Sigmoid colon (tissue), 7 donors: ENCODE data around the gene KLHL30. TPM values are rescaled to one million over a fixed set of nuclear protein-coding genes. Genes with fewer than 3 reads are reported as not detected.
A peak's percentile ranks its signal among the peaks of the same experiment; 100 is the strongest.

Experiments
- DNase-seq: peaks from one replicate; pipeline ENCODE4 v3.0.0-alpha.2; 2019
- H3K27ac ChIP-seq, 4 donors: fragments of 200-600 bp; sonication (generic); one replicate each; pipeline ENCODE4 v1.5.1; 2016 to 2019; ENCODE audit warnings: mild to moderate bottlenecking in 1 of 4
- H3K27me3 ChIP-seq, 3 donors: fragments of 200-600 bp; sonication (generic); one replicate each; pipeline ENCODE4 v1.5.1; 2019; ENCODE audit warnings: mild to moderate bottlenecking in 1 of 3
- H3K36me3 ChIP-seq, 4 donors: fragments of 200-600 bp; sonication (generic); one replicate each; pipeline ENCODE4 v1.5.1; 2016 to 2019
- H3K4me1 ChIP-seq, 4 donors: fragments of 200-600 bp; sonication (generic); one replicate each; pipeline ENCODE4 v1.5.1; 2017 to 2019
- H3K4me3 ChIP-seq, 4 donors: fragments of 200-600 bp; sonication (generic); one replicate each; pipeline ENCODE4 v1.5.1; 2017 to 2019; ENCODE audit warnings: mild to moderate bottlenecking in 2 of 4, moderate library complexity in 1 of 4
- H3K9me3 ChIP-seq, 4 donors: fragments of 200-600 bp in 3 of 4; sonication (generic) in 3 of 4; one replicate each; pipeline versions ENCODE4 v1.5.1 to v1.6.1; 2013 to 2019
- CTCF ChIP-seq, 4 experiments: fragments of 450-650 bp in 3 of 4; fragments of 200-600 bp in 1 of 4; IDR thresholded peaks; one replicate each; pipeline ENCODE4 v1.5.1; 2016 to 2019; ENCODE audit warnings: antibody characterized with exemption in 4 of 4, mild to moderate bottlenecking in 3 of 4, moderate library complexity in 2 of 4
- EP300 ChIP-seq, 4 donors: sonication (generic); formaldehyde crosslinking; IDR thresholded peaks; one replicate each; pipeline ENCODE4 v1.6.1; 2017; ENCODE audit warnings: antibody characterized with exemption in 4 of 4
- POLR2A ChIP-seq, 2 donors: fragments of 450-650 bp; IDR thresholded peaks; one replicate each; pipeline ENCODE4 v1.6.1; 2016; ENCODE audit warnings: antibody characterized with exemption in 2 of 2, mild to moderate bottlenecking in 2 of 2, moderate library complexity in 2 of 2
- POLR2AphosphoS5 ChIP-seq, 4 donors: sonication (generic); formaldehyde crosslinking; IDR thresholded peaks; one replicate each; pipeline ENCODE4 v1.6.1; 2017; ENCODE audit warnings: antibody characterized with exemption in 4 of 4
- WGBS, 2 donors: extraction: QIAGEN DNeasy Blood & Tissue Kit; methylation state at CpG; one replicate each; pipeline ENCODE4 v1.1.7; 2013; 5-methylcytosine and 5-hydroxymethylcytosine counted together
- intact Hi-C: fragments of 100-400 bp; cut with DNase I; formaldehyde crosslinking; loops from one replicate; pipeline ENCODE4 v1.15.1; 2023
- polyA plus RNA-seq, 3 donors: library from polyadenylated mRNA; stranded (reverse); fragments of 200-250 nt; gene quantifications; one replicate each; pipeline ENCODE4 v1.2.3, GENCODE V29; 2013
- total RNA-seq, 4 donors: library from RNA; depleted of rRNA; stranded (reverse); fragments of >200 nt; gene quantifications; one replicate each; pipeline ENCODE4 v1.1.0, GENCODE V29; 2016
- donor health status: healthy with polysubstance abuse.
- donor health status: Bipolar disorder and iron deficiency.
- donor health status: healthy.

Gene KLHL30
- total and polyA plus RNA-seq, 7 donors: 0.19 to 3.6 (median 0.71) TPM; not detected in 2

GRCh38 chr2:238160206-238161129 lies 22.0 kb downstream of the KLHL30 start:
- intact Hi-C loops: no loop called here
- no peak for DNase-seq
- WGBS, 2 donors: 55 to 57% methylated on average over 23 of the region's 23 CpGs

GRCh38 chr2:238161291-238162051 lies 23.0 kb downstream of the KLHL30 start:
- peaks cover 18 to 46% (median 33%) of the 10 kb centered on the region in 3 donors for H3K27me3 ChIP-seq
- WGBS, 2 donors: 86 to 92% methylated on average over 21 of the region's 21 CpGs
- no peak for DNase-seq
- H3K4me3 ChIP-seq: no peak overlapping the region
- intact Hi-C loops: no loop called here
- H3K4me1 ChIP-seq: peaks cover 0 to 27% (median 23%) of the 10 kb centered on the region in 4 donors
- no peaks in the 10 kb centered on the region for H3K36me3 ChIP-seq
- no peak overlapping the region for H3K27ac ChIP-seq
- no peaks in the 10 kb centered on the region for H3K9me3 ChIP-seq
- TF ChIP-seq CTCF (IDR thresholded peaks at IDR 0.05) (no peak), POLR2AphosphoS5 (IDR thresholded peaks at IDR 0.05) (no peak), POLR2A (IDR thresholded peaks at IDR 0.05) (no peak), EP300 (IDR thresholded peaks at IDR 0.05) (no peak)

More at GRCh38 chr2:238160206-238161129, 22.0 kb downstream of the KLHL30 start:
- peak in 1 of 4 experiments; percentile 18 for TF ChIP-seq CTCF (IDR thresholded peaks at IDR 0.05)
- no peak for TF ChIP-seq POLR2A (IDR thresholded peaks at IDR 0.05)
- no peak for TF ChIP-seq POLR2AphosphoS5 (IDR thresholded peaks at IDR 0.05)
- no peak for TF ChIP-seq EP300 (IDR thresholded peaks at IDR 0.05)
- peaks cover 0 to 27% (median 23%) of the 10 kb centered on the region in 4 donors for H3K4me1 ChIP-seq
- H3K27ac ChIP-seq: no peak overlapping the region
- H3K4me3 ChIP-seq: no peak overlapping the region
- no peaks in the 10 kb centered on the region for H3K36me3 ChIP-seq
- no peaks in the 10 kb centered on the region for H3K9me3 ChIP-seq
- H3K27me3 ChIP-seq: peaks cover 18 to 46% (median 33%) of the 10 kb centered on the region in 3 donors

- H3K9me3 ChIP-seq: no peaks in the 10 kb centered on the region
- DNase-seq: no peak
- WGBS, 2 donors: 80 to 86% methylated on average over 14 of the region's 14 CpGs
These were observed 23.9 kb downstream of the KLHL30 start for GRCh38 chr2:238162251-238162845.

More at GRCh38 chr2:238162251-238162845, 23.9 kb downstream of the KLHL30 start:
- intact Hi-C loops: no loop called here
- TF ChIP-seq POLR2AphosphoS5 (IDR thresholded peaks at IDR 0.05) (no peak), CTCF (IDR thresholded peaks at IDR 0.05) (no peak), POLR2A (IDR thresholded peaks at IDR 0.05) (no peak), EP300 (IDR thresholded peaks at IDR 0.05) (no peak)
- Histone ChIP-seq H3K27ac (no peak overlapping the region), H3K36me3 (no peaks in the 10 kb centered on the region), H3K4me3 (no peak overlapping the region), H3K27me3 (peaks cover 18 to 46% (median 33%) of the 10 kb centered on the region in 3 donors), H3K4me1 (peaks cover 0 to 27% (median 23%) of the 10 kb centered on the region in 4 donors)
